ENCODE data around the gene HELZ. TPM values are rescaled to one million over a fixed set of nuclear protein-coding genes. Genes with fewer than 3 reads are reported as not detected.

HELZ gene
- total RNA-seq, 1 donor from 2014 or later: 71.0 TPM

GRCh38 chr17:67078292-67078691 lies 166.7 kb downstream of the HELZ start:
- Mint-ChIP-seq H3K4me1 (ENCODE audit: low read depth) (peaks cover 26% of the 10 kb centered on the region), H3K36me3 (ENCODE audit: insufficient read depth) (peaks cover 3% of the 10 kb centered on the region), H3K27me3 (no peaks in the 10 kb centered on the region), H3K4me3 (ENCODE audit: low read depth) (no peak overlapping the region), H3K27ac (no peak overlapping the region), H3K9me3 (ENCODE audit: low read depth) (no peaks in the 10 kb centered on the region)
- no peak for DNase-seq (ENCODE audit: low spot score, unreplicated experiment)
- TF ChIP-seq CTCF (IDR thresholded peaks at IDR 0.05; ENCODE audit: unreplicated experiment): no peak

DNA sequence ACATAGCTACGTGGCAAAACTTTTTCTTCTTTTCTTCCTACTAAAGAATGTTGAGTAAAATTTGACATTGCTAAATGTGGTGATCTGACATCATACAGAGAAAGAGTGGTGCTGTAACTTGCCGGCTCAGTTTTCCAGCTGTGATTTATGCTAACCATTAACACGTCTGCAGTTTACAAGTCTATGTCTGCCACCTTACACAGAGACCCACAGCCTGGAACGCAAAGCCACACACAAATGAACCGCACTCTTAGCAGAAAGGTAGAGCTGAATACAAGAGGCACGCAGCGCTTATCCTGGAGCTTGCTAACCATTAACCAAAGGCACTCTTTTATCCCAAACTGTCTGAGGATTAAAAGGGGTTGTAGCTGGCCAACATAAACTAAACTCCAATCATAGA lies 168.7 kb downstream of the HELZ start:
- no peaks in the 10 kb centered on the region for H3K27me3 Mint-ChIP-seq
- H3K4me1 Mint-ChIP-seq (ENCODE audit: low read depth): peaks cover 31% of the 10 kb centered on the region
- H3K36me3 Mint-ChIP-seq (ENCODE audit: insufficient read depth): peaks cover 7% of the 10 kb centered on the region
- peak overlapping the region; percentile 7 for H3K4me3 Mint-ChIP-seq (ENCODE audit: low read depth)
- TF ChIP-seq CTCF (IDR thresholded peaks at IDR 0.05; ENCODE audit: unreplicated experiment): no peak
- DNase-seq (ENCODE audit: low spot score, unreplicated experiment): no peak
- peak overlapping the region; percentile 82 for H3K27ac Mint-ChIP-seq
- no peaks in the 10 kb centered on the region for H3K9me3 Mint-ChIP-seq (ENCODE audit: low read depth)

GRCh38 chr17:67074781-67075180 lies 170.2 kb downstream of the HELZ start:
- Mint-ChIP-seq H3K27ac (peak overlapping the region; percentile 17), H3K9me3 (ENCODE audit: low read depth) (no peaks in the 10 kb centered on the region), H3K36me3 (ENCODE audit: insufficient read depth) (peaks cover 7% of the 10 kb centered on the region)

DNA sequence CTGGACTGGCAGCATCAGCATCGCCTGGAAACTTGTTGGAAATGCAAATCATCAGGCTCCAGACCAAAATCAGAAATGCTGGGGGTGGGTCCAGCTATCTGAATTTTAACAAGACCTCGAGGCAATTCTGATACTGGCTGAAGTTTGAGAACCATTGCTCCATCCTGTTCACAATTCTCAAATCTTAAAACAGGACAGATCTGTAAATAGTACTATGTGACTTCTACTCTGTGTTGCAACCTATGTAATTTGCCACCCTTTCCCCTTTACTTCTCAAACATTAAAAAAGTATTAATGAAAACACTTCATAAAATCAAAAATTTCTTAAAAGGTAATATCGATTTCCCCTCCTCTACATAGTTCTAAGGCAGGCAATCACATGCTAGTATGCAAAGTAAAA lies 172.1 kb downstream of the HELZ start:
- DNase-seq (ENCODE audit: low spot score, unreplicated experiment): no peak
- H3K9me3 Mint-ChIP-seq (ENCODE audit: low read depth): no peaks in the 10 kb centered on the region
- no peak overlapping the region for H3K4me3 Mint-ChIP-seq (ENCODE audit: low read depth)
- TF ChIP-seq CTCF (IDR thresholded peaks at IDR 0.05; ENCODE audit: unreplicated experiment): no peak
- H3K4me1 Mint-ChIP-seq (ENCODE audit: low read depth): peaks cover 47% of the 10 kb centered on the region
- H3K27me3 Mint-ChIP-seq: no peaks in the 10 kb centered on the region
- H3K27ac Mint-ChIP-seq: no peak overlapping the region
- H3K36me3 Mint-ChIP-seq (ENCODE audit: insufficient read depth): peaks cover 4% of the 10 kb centered on the region

More at GRCh38 chr17:67074781-67075180, 170.2 kb downstream of the HELZ start:
- no peak overlapping the region for H3K4me3 Mint-ChIP-seq (ENCODE audit: low read depth)
- H3K4me1 Mint-ChIP-seq (ENCODE audit: low read depth): peaks cover 38% of the 10 kb centered on the region
- TF ChIP-seq CTCF (IDR thresholded peaks at IDR 0.05; ENCODE audit: unreplicated experiment): no peak
- DNase-seq (ENCODE audit: low spot score, unreplicated experiment): no peak
- H3K27me3 Mint-ChIP-seq: no peaks in the 10 kb centered on the region

DNA sequence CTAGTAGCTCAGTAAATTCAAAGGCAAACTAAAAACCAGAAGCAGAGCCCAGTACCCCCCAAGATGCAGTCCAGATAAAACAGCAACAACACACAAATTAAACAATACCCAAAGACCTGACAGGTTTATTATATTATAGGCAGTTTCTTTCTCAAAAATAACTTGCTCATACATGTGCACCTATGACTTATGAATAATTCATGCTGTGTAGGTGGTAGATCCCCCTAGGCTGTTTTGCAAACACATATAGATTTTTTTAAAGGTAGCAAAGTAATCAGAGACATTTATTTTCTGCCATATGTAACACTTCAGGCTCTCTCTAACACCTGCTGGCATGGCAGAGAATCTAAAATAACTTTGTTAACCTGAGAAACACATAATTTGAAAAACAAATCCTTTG lies 173.4 kb downstream of the HELZ start:
- H3K4me1 Mint-ChIP-seq (ENCODE audit: low read depth): peaks cover 41% of the 10 kb centered on the region
- TF ChIP-seq CTCF (IDR thresholded peaks at IDR 0.05; ENCODE audit: unreplicated experiment): no peak
- no peak for DNase-seq (ENCODE audit: low spot score, unreplicated experiment)
- H3K27me3 Mint-ChIP-seq: no peaks in the 10 kb centered on the region
- H3K4me3 Mint-ChIP-seq (ENCODE audit: low read depth): no peak overlapping the region
- no peak overlapping the region for H3K27ac Mint-ChIP-seq
- no peaks in the 10 kb centered on the region for H3K9me3 Mint-ChIP-seq (ENCODE audit: low read depth)
- peaks cover 4% of the 10 kb centered on the region for H3K36me3 Mint-ChIP-seq (ENCODE audit: insufficient read depth)
